ENCODE data around the gene ORM2. TPM values are rescaled to one million over a fixed set of nuclear protein-coding genes. Genes with fewer than 3 reads are reported as not detected.

Gene ORM2
- total and polyA plus RNA-seq, 2 of the 4 experiments (the other 2 are of a cell fraction) = not detected

DNA sequence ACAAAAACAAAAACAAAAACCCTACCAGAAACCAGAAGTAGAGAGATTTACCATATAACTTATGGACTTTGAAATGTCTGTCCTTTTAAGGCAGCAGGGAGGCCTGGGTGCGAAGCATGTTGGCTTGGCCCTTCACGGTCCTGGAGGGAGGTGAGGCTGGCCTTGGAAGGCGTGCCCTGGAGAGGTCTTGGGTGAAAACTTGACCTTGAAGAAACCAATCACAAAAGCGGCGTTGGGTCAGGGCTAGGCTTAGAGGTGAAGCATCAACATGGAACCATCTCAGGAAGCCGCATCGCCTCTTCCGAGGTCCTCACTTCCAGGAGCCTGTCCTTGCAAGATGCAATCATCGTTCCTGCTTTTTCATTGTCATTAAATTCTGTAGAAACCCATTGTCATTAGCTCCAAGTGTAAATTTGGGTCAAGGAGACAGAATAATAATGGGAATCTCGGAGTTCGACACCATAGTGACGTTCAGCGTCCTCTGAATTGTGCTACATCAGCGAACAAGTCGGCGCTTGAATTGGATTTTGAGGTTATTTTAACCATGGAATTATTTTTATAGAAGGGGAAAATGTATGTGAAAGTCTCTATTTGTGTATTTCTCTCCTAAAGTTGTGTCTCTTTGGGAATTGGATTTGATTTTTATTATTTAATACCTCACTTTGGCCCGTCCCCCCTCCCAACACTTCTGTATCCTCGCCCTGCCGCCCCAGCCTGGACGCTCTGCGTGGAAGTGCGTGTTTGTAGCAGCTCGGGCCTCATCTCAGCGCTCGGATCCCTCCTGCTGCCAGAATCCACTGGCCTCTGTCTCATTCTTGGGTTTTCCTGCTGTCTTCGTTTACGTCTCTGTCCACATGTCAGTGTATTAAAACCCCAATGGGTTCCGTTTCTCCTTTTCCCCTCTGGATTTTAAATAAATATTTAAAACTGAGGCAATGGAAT is 17.8 kb upstream of the ORM2 start:
- no peak overlapping the region for H4K91ac ChIP-seq (ENCODE audit: insufficient read depth, low read depth, low read length)
- H3K27me3 ChIP-seq (ENCODE audit: control insufficient read depth, insufficient read depth, low read length) = no peaks in the 10 kb centered on the region
- H3K4me1 ChIP-seq (ENCODE audit: control insufficient read depth, insufficient read depth, low read length) = peaks cover 2% of the 10 kb centered on the region; the same call in 1 of the 2 replicates
- no peak overlapping the region for H4K8ac ChIP-seq (ENCODE audit: low read depth in 2 of 2, low read length in 2 of 2)
- no peak overlapping the region for H2AK5ac ChIP-seq (ENCODE audit: low read depth, low read length)
- no peak overlapping the region for H3K14ac ChIP-seq (replicated peaks; ENCODE audit: low read depth, low read length)
- no peak overlapping the region for H3K18ac ChIP-seq (ENCODE audit: low read depth, low read length)
- no peak overlapping the region for H3K23ac ChIP-seq (ENCODE audit: low read depth, low read length)
- POLR2A ChIA-PET (ENCODE audit: unreplicated experiment) = no interaction called here
- TSS peak; percentile 95 for BruUV-seq (replicated peaks)
- H3K56ac ChIP-seq (ENCODE audit: extremely low read depth, insufficient read depth, low read length) = no peak overlapping the region
- intact Hi-C loops (cut with micrococcal nuclease) = no loop called here
- H2BK120ac ChIP-seq (ENCODE audit: low read depth, low read length) = no peak overlapping the region
- no peak overlapping the region for H3K27ac ChIP-seq (ENCODE audit: insufficient read depth, low read length)
- no peak overlapping the region for H2BK20ac ChIP-seq (ENCODE audit: low read depth, low read length)
- TF ChIP-seq, protein P1, sequence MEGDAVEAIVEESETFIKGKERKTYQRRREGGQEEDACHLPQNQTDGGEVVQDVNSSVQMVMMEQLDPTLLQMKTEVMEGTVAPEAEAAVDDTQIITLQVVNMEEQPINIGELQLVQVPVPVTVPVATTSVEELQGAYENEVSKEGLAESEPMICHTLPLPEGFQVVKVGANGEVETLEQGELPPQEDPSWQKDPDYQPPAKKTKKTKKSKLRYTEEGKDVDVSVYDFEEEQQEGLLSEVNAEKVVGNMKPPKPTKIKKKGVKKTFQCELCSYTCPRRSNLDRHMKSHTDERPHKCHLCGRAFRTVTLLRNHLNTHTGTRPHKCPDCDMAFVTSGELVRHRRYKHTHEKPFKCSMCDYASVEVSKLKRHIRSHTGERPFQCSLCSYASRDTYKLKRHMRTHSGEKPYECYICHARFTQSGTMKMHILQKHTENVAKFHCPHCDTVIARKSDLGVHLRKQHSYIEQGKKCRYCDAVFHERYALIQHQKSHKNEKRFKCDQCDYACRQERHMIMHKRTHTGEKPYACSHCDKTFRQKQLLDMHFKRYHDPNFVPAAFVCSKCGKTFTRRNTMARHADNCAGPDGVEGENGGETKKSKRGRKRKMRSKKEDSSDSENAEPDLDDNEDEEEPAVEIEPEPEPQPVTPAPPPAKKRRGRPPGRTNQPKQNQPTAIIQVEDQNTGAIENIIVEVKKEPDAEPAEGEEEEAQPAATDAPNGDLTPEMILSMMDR (conservative IDR thresholded peaks at IDR 0.05; ENCODE audit: low read depth, low read length) = no peak
- TF ChIP-seq SMC3 (IDR thresholded peaks at IDR 0.05; ENCODE audit: low read depth, low read length) (no peak), POLR2A (IDR thresholded peaks at IDR 0.05; ENCODE audit: low read depth, low read length) (no peak), RAD21 (IDR thresholded peaks at IDR 0.05; ENCODE audit: low read length) (no peak), MAZ (IDR thresholded peaks at IDR 0.05; ENCODE audit: borderline replicate concordance, low read depth, low read length) (no peak), NFE2L2 (IDR thresholded peaks at IDR 0.05; ENCODE audit: low read depth, low read length) (no peak), MXI1 (IDR thresholded peaks at IDR 0.05; ENCODE audit: borderline replicate concordance, low read depth, low read length) (no peak), BHLHE40 (IDR thresholded peaks at IDR 0.05; ENCODE audit: low read depth, low read length) (no peak), RFX5 (IDR thresholded peaks at IDR 0.05; ENCODE audit: low read depth, low read length) (no peak), MAFK (IDR thresholded peaks at IDR 0.05; ENCODE audit: low read depth, low read length) (no peak), RCOR1 (IDR thresholded peaks at IDR 0.05; ENCODE audit: insufficient replicate concordance, low read length) (no peak)
- TF ChIP-seq, protein P2, sequence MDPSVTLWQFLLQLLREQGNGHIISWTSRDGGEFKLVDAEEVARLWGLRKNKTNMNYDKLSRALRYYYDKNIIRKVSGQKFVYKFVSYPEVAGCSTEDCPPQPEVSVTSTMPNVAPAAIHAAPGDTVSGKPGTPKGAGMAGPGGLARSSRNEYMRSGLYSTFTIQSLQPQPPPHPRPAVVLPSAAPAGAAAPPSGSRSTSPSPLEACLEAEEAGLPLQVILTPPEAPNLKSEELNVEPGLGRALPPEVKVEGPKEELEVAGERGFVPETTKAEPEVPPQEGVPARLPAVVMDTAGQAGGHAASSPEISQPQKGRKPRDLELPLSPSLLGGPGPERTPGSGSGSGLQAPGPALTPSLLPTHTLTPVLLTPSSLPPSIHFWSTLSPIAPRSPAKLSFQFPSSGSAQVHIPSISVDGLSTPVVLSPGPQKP (IDR thresholded peaks at IDR 0.05; ENCODE audit: borderline replicate concordance, low read depth, low read length) = no peak
- TF ChIP-seq, protein P3, sequence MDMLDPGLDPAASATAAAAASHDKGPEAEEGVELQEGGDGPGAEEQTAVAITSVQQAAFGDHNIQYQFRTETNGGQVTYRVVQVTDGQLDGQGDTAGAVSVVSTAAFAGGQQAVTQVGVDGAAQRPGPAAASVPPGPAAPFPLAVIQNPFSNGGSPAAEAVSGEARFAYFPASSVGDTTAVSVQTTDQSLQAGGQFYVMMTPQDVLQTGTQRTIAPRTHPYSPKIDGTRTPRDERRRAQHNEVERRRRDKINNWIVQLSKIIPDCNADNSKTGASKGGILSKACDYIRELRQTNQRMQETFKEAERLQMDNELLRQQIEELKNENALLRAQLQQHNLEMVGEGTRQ (IDR thresholded peaks at IDR 0.05; ENCODE audit: low read depth, low read length) = no peak
- H2BK15ac ChIP-seq (ENCODE audit: low read depth, low read length) = no peak overlapping the region
- no peak overlapping the region for H3K9ac ChIP-seq (ENCODE audit: low read depth, low read length)
- no peak for ATAC-seq (ENCODE audit: low read depth)
- H3K9me1 ChIP-seq (ENCODE audit: insufficient read depth, low read length) = peaks cover 8% of the 10 kb centered on the region; the same call in 1 of the 2 replicates
- H3K9me3 ChIP-seq (ENCODE audit: control insufficient read depth, insufficient read depth, low read length) = no peaks in the 10 kb centered on the region
- no peak overlapping the region for H3K4ac ChIP-seq (ENCODE audit: low read depth, low read length)
- no peak overlapping the region for H2AK9ac ChIP-seq (replicated peaks; ENCODE audit: low read depth, low read length, poor library complexity)
- no peak overlapping the region for H3K4me3 ChIP-seq (ENCODE audit: insufficient read depth, low read depth, low read length)
- CTCF ChIA-PET = no interaction called here
- no peaks in the 10 kb centered on the region for H4K20me1 ChIP-seq (ENCODE audit: insufficient read depth, low read length)
- dilution Hi-C loops (cut with HindIII; ENCODE audit: low sequenced_read_pairs, unreplicated experiment) = no loop called here
- no peak overlapping the region for H3K4me2 ChIP-seq (ENCODE audit: low read depth, low read length)
- in situ Hi-C loops (cut with MboI; ENCODE audit: low sequenced_read_pairs) = no loop called here
- H3K36me3 ChIP-seq (ENCODE audit: control insufficient read depth, insufficient read depth, low read length) = peaks cover 15% of the 10 kb centered on the region
- WGBS, 2 experiments (ENCODE audit: extremely low coverage in 2 of 2, insufficient read length in 1 of 2) = 78% methylated on average over 9 of the region's 28 CpGs; no CpG with 5 or more reads in 1 of the 2 experiments
- H3K79me1 ChIP-seq (ENCODE audit: low read depth in 1 of 2, low read length in 2 of 2) = no peaks in the 10 kb centered on the region
- no peak overlapping the region for H2AFZ ChIP-seq (replicated peaks; ENCODE audit: low read length, poor library complexity)
- H4K5ac ChIP-seq (ENCODE audit: low read depth, low read length) = no peak overlapping the region
- no peak for DNase-seq
- no peak overlapping the region for H2BK5ac ChIP-seq (ENCODE audit: low read depth, low read length, poor library complexity, severe bottlenecking)

Data from IMR-90 (cell line).